Effector memory CD4-positive, alpha-beta T cell (primary cell): ENCODE data around the gene ANKS6.
A peak's percentile ranks its signal among the peaks of the same experiment; 100 is the strongest.

ENCODE experiments used
- DNase-seq, 3 donors: peaks; one replicate each; pipeline ENCODE4 v3.0.0-alpha.2; 2020
- H3K27ac ChIP-seq: 2 replicates; pipeline ENCODE4 v1.7.0; 2013; ENCODE audit warnings: mild to moderate bottlenecking, low read length, moderate library complexity; ENCODE audit not compliant: insufficient read depth, poor library complexity, severe bottlenecking
- H3K27me3 ChIP-seq: replicated peaks from 2 replicates; pipeline ENCODE4 v1.7.0; 2013; ENCODE audit warnings: mild to moderate bottlenecking, low read length; ENCODE audit not compliant: insufficient read depth, control insufficient read depth, poor library complexity, severe bottlenecking
- H3K36me3 ChIP-seq: 2 replicates; pipeline ENCODE4 v1.7.0; 2013; ENCODE audit warnings: mild to moderate bottlenecking, low read length, moderate library complexity; ENCODE audit not compliant: control insufficient read depth, insufficient read depth
- H3K4me1 ChIP-seq: 2 replicates; pipeline ENCODE4 v1.7.0; 2013; ENCODE audit warnings: low read length, mild to moderate bottlenecking; ENCODE audit not compliant: control insufficient read depth, insufficient read depth, poor library complexity, severe bottlenecking
- H3K4me3 ChIP-seq: 2 replicates; pipeline ENCODE4 v1.7.0; 2013; ENCODE audit warnings: low read length, low read depth, mild to moderate bottlenecking; ENCODE audit not compliant: insufficient read depth, poor library complexity, severe bottlenecking
- H3K9me3 ChIP-seq: 2 replicates; pipeline ENCODE4 v1.7.0; 2013; ENCODE audit warnings: mild to moderate bottlenecking, low read length, moderate library complexity; ENCODE audit not compliant: control insufficient read depth

ANKS6 gene

GRCh38 chr9:98819231-98819630 lies 22.9 kb upstream of the ANKS6 start:
- Histone ChIP-seq H3K36me3 (no peaks in the 10 kb centered on the region), H3K27me3 (no peaks in the 10 kb centered on the region), H3K4me1 (no peaks in the 10 kb centered on the region), H3K27ac (no peak overlapping the region), H3K4me3 (no peak overlapping the region), H3K9me3 (no peaks in the 10 kb centered on the region)
- no peak for DNase-seq

GRCh38 chr9:98818764-98819163 lies 22.4 kb upstream of the ANKS6 start:
- H3K9me3 ChIP-seq, result no peaks in the 10 kb centered on the region

GRCh38 chr9:98815391-98815951 lies 19.1 kb upstream of the ANKS6 start:
- Histone ChIP-seq H3K27ac (no peak overlapping the region), H3K4me3 (no peak overlapping the region), H3K4me1 (no peaks in the 10 kb centered on the region), H3K36me3 (no peaks in the 10 kb centered on the region), H3K27me3 (no peaks in the 10 kb centered on the region), H3K9me3 (no peaks in the 10 kb centered on the region)
- no peak for DNase-seq

More at GRCh38 chr9:98818764-98819163, 22.4 kb upstream of the ANKS6 start:
- H3K4me3 ChIP-seq, result no peak overlapping the region
- H3K27ac ChIP-seq, result no peak overlapping the region
- H3K27me3 ChIP-seq, result no peaks in the 10 kb centered on the region
- H3K36me3 ChIP-seq, result no peaks in the 10 kb centered on the region
- H3K4me1 ChIP-seq, result no peaks in the 10 kb centered on the region
- DNase-seq, result no peak

DNA sequence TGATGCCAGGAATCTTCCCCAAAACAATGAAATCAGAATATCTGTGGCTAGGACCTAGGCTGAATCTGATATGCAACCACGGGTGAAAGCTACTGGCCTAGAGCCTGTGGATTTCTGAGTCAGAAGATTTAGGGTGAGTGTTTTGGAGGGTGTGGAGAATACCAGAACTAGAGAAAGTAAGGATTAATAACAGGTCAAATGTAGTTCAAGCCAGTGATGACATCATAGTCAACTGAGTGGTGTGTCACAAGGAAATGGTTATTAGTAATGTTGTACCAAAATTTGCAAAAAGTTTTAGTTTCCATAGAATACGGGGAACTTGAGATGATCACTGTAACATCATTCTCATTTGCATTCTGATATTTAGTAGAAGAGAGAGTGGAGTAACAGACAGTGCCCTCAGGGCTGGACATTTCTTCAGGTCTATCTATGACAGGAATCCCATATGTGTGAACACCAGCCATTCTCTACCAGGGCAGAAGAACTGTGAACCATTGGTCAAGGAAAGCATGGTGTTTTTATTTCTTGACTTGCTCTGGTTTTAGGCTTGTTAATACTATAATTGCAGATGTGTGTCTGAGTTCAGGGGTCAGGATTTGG lies 14.8 kb upstream of the ANKS6 start:
- no peak for DNase-seq

DNA sequence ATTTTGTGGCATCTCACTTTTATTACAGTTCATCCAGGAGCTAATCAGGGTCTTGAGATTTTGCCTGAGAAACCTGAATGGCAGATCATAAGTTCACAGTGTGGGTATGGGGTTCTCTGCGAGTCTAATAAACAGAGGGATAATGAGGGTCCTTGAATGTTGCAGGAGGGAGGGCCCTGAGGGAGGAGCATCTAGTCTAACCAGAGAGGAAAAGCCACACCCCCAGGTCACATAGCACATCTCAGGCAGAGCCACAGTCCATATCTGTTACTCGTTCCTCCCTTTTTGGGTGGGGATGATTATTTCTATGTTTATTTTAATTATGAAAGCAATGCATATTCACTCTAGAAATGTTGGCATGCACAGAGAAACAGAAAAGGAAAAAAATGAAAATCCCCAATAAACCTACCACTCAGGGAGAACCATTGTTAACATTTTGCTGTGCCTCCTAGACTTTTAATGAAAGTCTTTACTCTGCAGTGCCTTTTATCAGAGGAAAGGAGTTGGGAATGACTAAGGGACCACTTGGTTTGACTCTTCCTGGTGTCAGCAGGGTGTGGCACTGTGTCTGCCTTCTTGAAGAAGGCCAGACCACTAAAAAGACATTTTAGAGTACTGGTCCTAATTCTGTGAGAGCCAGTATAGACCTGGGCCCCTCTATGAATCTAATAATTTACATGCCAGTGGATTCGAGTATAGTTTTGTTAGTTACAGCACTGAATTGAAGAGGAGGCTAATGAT lies 13.9 kb upstream of the ANKS6 start:
- Histone ChIP-seq H3K27me3 (no peaks in the 10 kb centered on the region), H3K36me3 (no peaks in the 10 kb centered on the region), H3K4me1 (peaks cover 8% of the 10 kb centered on the region), H3K27ac (no peak overlapping the region), H3K4me3 (no peak overlapping the region), H3K9me3 (no peaks in the 10 kb centered on the region)
- no peak for DNase-seq

More for the DNA sequence above, 14.8 kb upstream of the ANKS6 start:
- Histone ChIP-seq H3K27ac (no peak overlapping the region), H3K36me3 (no peaks in the 10 kb centered on the region), H3K9me3 (no peaks in the 10 kb centered on the region), H3K4me1 (peaks cover 8% of the 10 kb centered on the region), H3K4me3 (no peak overlapping the region), H3K27me3 (no peaks in the 10 kb centered on the region)

- peaks cover 8% of the 10 kb centered on the region for H3K4me1 ChIP-seq
- H3K36me3 ChIP-seq, result no peaks in the 10 kb centered on the region
- no peak overlapping the region for H3K4me3 ChIP-seq
- H3K27me3 ChIP-seq, result no peaks in the 10 kb centered on the region
- DNase-seq, result no peak
- H3K9me3 ChIP-seq, result no peaks in the 10 kb centered on the region
- no peak overlapping the region for H3K27ac ChIP-seq
Measured at GRCh38 chr9:98809311-98810101, 13.2 kb upstream of the ANKS6 start.

- DNase-seq, result no peak
- Histone ChIP-seq H3K36me3 (no peaks in the 10 kb centered on the region), H3K27ac (no peak overlapping the region), H3K9me3 (no peaks in the 10 kb centered on the region), H3K4me3 (no peak overlapping the region), H3K4me1 (peaks cover 8% of the 10 kb centered on the region), H3K27me3 (no peaks in the 10 kb centered on the region)
Measured at GRCh38 chr9:98808875-98809274, 12.5 kb upstream of the ANKS6 start.

DNA sequence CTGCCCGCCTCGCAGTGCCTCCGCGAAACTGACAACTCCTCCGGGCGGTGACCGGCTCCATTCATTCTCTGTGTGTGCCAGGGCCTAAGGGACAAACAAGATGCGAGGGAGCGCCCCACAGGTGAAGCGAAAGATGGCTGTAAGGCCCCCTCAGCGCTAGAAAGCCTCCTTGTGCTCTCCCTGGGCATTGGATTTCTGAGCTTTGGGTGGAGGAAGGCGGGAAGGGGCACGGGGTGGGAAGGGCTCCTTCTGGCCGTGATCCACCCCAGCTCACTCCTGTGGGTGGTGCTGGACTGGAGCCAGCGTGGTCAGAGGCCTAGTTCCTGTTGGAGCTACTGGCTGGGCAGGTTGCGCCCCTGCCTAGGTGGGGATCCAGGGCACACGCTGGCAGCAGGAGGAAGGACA lies 12.1 kb upstream of the ANKS6 start:
- Histone ChIP-seq H3K27me3 (no peaks in the 10 kb centered on the region), H3K4me3 (peak overlapping the region; percentile 70), H3K4me1 (peaks cover 8% of the 10 kb centered on the region), H3K36me3 (no peaks in the 10 kb centered on the region), H3K27ac (no peak overlapping the region), H3K9me3 (no peaks in the 10 kb centered on the region)
- DNase-seq, result no peak

DNA sequence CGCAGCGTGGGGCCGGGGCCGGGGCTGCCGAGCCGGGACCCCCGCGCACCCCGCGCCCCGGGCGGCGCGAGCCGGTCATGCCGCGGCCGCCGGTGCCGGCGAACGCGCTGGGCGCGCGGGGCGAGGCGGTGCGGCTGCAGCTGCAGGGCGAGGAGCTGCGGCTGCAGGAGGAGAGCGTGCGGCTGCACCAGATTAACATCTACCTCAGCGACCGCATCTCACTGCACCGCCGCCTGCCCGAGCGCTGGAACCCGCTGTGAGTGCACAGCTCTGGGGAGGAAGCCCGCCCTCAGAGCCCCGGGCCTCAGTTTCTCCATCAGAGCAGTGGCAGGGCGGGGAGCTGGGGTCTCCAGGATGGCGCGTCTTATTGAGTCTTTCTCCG lies 11.4 kb upstream of the ANKS6 start:
- Histone ChIP-seq H3K36me3 (no peaks in the 10 kb centered on the region), H3K27ac (no peak overlapping the region), H3K4me1 (peaks cover 8% of the 10 kb centered on the region), H3K9me3 (no peaks in the 10 kb centered on the region), H3K4me3 (peak overlapping the region; percentile 70), H3K27me3 (no peaks in the 10 kb centered on the region)
- DNase-seq, result peak in 1 of 3 donors; percentile 10
